Panc1 (cell line): ENCODE measurements around the gene PILRA. TPM values are rescaled to one million over a fixed set of nuclear protein-coding genes. Genes with fewer than 3 reads are reported as not detected.

Experiments used
- ATAC-seq: fragments of 200-7000 bp; cut with Tn5 transposase; 2 replicates; pipeline ENCODE4 v1.9.1; 2020; ENCODE audit warnings: mild to moderate bottlenecking, moderate library complexity
- BruUV-seq: library from RNA; stranded (reverse); fragments of 400-500 nt; replicated peaks from 2 replicates; lab custom pipeline; 2021; lab: Mats Ljungman, UMichigan
- CTCF ChIA-PET: fragments of 300-600 bp; sonication (Branson Sonifier 250); formaldehyde crosslinking; loops from one replicate; lab custom pipeline; 2022; ENCODE audit warnings: antibody characterized with exemption; lab: Charles Lee
- POLR2A ChIA-PET: fragments of 300-600 bp; sonication (Branson Sonifier 250); formaldehyde crosslinking; loops from one replicate; lab custom pipeline; 2022; ENCODE audit warnings: antibody characterized with exemption; lab: Charles Lee
- DNase-seq: peaks from one replicate; pipeline ENCODE4 v3.0.0-alpha.2; 2010; ENCODE audit warnings: low read depth, low spot score
- H3K27ac ChIP-seq: 2 replicates; pipeline ENCODE4 v1.5.1; 2011; ENCODE audit warnings: mild to moderate bottlenecking, low read length, inconsistent platforms
- H3K27me3 ChIP-seq: fragments of 200-500 bp; sonication (Bioruptor generic); 2 replicates; pipeline ENCODE4 v1.6.0; 2014; ENCODE audit warnings: low read length, inconsistent platforms; ENCODE audit not compliant: control insufficient read depth, insufficient read depth
- H3K36me3 ChIP-seq: fragments of 200-500 bp; sonication (Bioruptor generic); 2 replicates; pipeline ENCODE4 v1.5.1; 2014; ENCODE audit warnings: inconsistent platforms, mild to moderate bottlenecking, low read length, moderate library complexity; ENCODE audit not compliant: control insufficient read depth, insufficient read depth
- H3K4me1 ChIP-seq: 2 replicates; pipeline ENCODE4 v1.5.1; 2011; ENCODE audit warnings: inconsistent platforms, mild to moderate bottlenecking, low read length, moderate library complexity; ENCODE audit not compliant: control insufficient read depth, insufficient read depth
- H3K4me3 ChIP-seq, 2 experiments: 2 replicates each; pipeline ENCODE4 v1.5.1; 2011 to 2012; ENCODE audit warnings: low read depth in 2 of 2, low read length in 2 of 2, mild to moderate bottlenecking in 2 of 2, inconsistent platforms in 1 of 2, moderate library complexity in 1 of 2
- H3K9me3 ChIP-seq: fragments of 200-500 bp; sonication (Bioruptor generic); 2 replicates; pipeline ENCODE4 v1.5.1; 2014; ENCODE audit warnings: low read depth, mild to moderate bottlenecking, inconsistent platforms, low read length, moderate library complexity; ENCODE audit not compliant: control insufficient read depth, insufficient read depth
- POLR2AphosphoS5 ChIP-seq: IDR thresholded peaks from 2 replicates; pipeline ENCODE4 v1.6.1; 2012; ENCODE audit warnings: mild to moderate bottlenecking, low read depth, low read length, moderate library complexity
- SIN3A ChIP-seq: IDR thresholded peaks from 2 replicates; pipeline ENCODE4 v1.6.1; 2012; ENCODE audit warnings: low read depth, mild to moderate bottlenecking, low read length, moderate library complexity, borderline replicate concordance; ENCODE audit not compliant: insufficient read depth
- TCF7L2 ChIP-seq: IDR thresholded peaks from 2 replicates; pipeline ENCODE4 v1.6.1; 2011; ENCODE audit warnings: mild to moderate bottlenecking, low read depth, low read length, inconsistent platforms
- in situ Hi-C: cut with HindIII; loops from 2 replicates; pipeline ENCODE4 v1.10.0; 2016; ENCODE audit warnings: low sequenced_read_pairs, low pct_unique_long_range_greater_than_20kb
- intact Hi-C: fragments of 100-400 bp; cut with micrococcal nuclease; formaldehyde crosslinking; loops from one replicate; pipeline ENCODE4 v1.10.0; 2022; ENCODE audit not compliant: unreplicated experiment
- total RNA-seq: library from RNA; stranded (reverse); gene quantifications from one replicate; pipeline ENCODE4 v1.2.1, GENCODE V29; 2021; ENCODE audit not compliant: unreplicated experiment
- TF ChIP-seq, protein P1 (sequence below), 2 experiments: IDR thresholded peaks; 2 replicates each; pipeline ENCODE4 v1.6.1; 2011 to 2012; ENCODE audit warnings: low read depth in 2 of 2, control low read depth in 1 of 2, low read length in 1 of 2, mild to moderate bottlenecking in 1 of 2, moderate library complexity in 1 of 2; ENCODE audit not compliant: insufficient read depth in 1 of 2
- TF ChIP-seq, protein P2 (sequence below): fragments of 450-650 bp; IDR thresholded peaks from 2 replicates; pipeline ENCODE4 v1.5.1; 2017; ENCODE audit warnings: mild to moderate bottlenecking

Gene PILRA
- total RNA-seq, 1 experiment from 2014 or later = 4.8 TPM

DNA sequence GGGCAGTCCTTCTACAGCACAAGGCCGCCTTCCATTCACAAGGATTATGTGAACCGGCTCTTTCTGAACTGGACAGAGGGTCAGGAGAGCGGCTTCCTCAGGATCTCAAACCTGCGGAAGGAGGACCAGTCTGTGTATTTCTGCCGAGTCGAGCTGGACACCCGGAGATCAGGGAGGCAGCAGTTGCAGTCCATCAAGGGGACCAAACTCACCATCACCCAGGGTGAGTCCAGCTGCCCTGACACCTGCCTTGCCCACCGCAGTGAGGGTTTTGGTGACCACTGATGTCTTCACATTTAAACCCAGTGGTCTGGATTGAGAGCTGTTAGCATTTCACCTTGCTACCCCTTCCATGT lies 14.5 kb upstream of the PILRA start:
- no peak for DNase-seq
- ChIA-PET POLR2A (no interaction called here), CTCF (interaction anchor here (0.9 kb wide), 1 partner anchor 48 kb away, joined by 3 read pairs; no protein-coding TSS in a partner anchor)
- Histone ChIP-seq H3K9me3 (no peaks in the 10 kb centered on the region), H3K36me3 (peaks cover 11% of the 10 kb centered on the region), H3K27ac (no peak overlapping the region), H3K4me3 (no peak overlapping the region), H3K4me1 (no peaks in the 10 kb centered on the region), H3K27me3 (no peaks in the 10 kb centered on the region)
- no peak for ATAC-seq
- BruUV-seq = no TSS peak
- in situ Hi-C loops = no loop called here
- intact Hi-C loops = no loop called here
- TF ChIP-seq, protein P1, sequence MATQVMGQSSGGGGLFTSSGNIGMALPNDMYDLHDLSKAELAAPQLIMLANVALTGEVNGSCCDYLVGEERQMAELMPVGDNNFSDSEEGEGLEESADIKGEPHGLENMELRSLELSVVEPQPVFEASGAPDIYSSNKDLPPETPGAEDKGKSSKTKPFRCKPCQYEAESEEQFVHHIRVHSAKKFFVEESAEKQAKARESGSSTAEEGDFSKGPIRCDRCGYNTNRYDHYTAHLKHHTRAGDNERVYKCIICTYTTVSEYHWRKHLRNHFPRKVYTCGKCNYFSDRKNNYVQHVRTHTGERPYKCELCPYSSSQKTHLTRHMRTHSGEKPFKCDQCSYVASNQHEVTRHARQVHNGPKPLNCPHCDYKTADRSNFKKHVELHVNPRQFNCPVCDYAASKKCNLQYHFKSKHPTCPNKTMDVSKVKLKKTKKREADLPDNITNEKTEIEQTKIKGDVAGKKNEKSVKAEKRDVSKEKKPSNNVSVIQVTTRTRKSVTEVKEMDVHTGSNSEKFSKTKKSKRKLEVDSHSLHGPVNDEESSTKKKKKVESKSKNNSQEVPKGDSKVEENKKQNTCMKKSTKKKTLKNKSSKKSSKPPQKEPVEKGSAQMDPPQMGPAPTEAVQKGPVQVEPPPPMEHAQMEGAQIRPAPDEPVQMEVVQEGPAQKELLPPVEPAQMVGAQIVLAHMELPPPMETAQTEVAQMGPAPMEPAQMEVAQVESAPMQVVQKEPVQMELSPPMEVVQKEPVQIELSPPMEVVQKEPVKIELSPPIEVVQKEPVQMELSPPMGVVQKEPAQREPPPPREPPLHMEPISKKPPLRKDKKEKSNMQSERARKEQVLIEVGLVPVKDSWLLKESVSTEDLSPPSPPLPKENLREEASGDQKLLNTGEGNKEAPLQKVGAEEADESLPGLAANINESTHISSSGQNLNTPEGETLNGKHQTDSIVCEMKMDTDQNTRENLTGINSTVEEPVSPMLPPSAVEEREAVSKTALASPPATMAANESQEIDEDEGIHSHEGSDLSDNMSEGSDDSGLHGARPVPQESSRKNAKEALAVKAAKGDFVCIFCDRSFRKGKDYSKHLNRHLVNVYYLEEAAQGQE (IDR thresholded peaks at IDR 0.05; ENCODE audit: insufficient read depth in 1 of 2, low read depth in 2 of 2, low read length in 1 of 2) = no peak
- TF ChIP-seq, protein P2, sequence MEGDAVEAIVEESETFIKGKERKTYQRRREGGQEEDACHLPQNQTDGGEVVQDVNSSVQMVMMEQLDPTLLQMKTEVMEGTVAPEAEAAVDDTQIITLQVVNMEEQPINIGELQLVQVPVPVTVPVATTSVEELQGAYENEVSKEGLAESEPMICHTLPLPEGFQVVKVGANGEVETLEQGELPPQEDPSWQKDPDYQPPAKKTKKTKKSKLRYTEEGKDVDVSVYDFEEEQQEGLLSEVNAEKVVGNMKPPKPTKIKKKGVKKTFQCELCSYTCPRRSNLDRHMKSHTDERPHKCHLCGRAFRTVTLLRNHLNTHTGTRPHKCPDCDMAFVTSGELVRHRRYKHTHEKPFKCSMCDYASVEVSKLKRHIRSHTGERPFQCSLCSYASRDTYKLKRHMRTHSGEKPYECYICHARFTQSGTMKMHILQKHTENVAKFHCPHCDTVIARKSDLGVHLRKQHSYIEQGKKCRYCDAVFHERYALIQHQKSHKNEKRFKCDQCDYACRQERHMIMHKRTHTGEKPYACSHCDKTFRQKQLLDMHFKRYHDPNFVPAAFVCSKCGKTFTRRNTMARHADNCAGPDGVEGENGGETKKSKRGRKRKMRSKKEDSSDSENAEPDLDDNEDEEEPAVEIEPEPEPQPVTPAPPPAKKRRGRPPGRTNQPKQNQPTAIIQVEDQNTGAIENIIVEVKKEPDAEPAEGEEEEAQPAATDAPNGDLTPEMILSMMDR = no peak; the same call in 1 of the 2 replicates
- no peak for TF ChIP-seq TCF7L2
- no peak for TF ChIP-seq SIN3A
- TF ChIP-seq POLR2AphosphoS5 = no peak

DNA sequence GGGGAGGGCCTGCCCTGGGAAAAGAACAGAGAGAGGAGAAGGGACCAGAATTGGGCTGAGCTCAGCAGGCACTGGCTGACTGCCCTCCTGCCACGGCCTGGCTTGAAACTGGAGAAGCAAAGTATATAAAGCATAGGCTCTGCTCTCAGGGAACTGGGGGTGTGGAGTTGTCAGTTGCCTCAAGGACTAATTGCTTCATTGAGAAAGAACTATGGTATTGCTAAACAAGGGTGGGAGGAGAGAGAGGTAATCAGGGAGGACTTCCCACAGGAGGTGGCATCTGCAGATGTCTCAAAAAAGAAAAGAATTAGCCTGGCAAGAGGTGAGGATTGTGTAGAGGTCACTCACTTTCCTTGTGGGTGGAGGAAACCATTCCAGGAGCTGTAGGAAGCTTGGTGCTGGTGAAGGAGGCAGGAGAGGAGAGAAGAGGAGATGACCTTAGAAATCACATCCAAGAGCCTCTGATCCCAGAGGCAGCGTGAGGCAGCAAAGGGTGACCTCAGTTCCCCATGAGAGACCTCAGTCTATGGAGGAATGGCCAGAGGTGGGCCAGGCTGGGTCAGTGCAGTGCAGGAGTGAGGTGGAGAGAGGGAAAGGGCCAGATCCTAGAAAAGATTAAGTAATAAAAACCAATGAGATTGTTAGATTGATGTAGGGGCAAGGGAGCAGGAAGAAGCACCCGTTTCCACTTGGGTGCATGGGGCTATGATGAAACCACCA lies 13.0 kb upstream of the PILRA start:
- Histone ChIP-seq H3K4me3 (no peak overlapping the region), H3K27me3 (no peaks in the 10 kb centered on the region), H3K36me3 (peaks cover 7% of the 10 kb centered on the region; the same call in 1 of the 2 replicates), H3K9me3 (no peaks in the 10 kb centered on the region), H3K4me1 (no peaks in the 10 kb centered on the region), H3K27ac (no peak overlapping the region)
- ChIA-PET POLR2A (interaction anchor here (0.6 kb wide), 1 partner anchor 724 kb away, joined by 3 read pairs; no protein-coding TSS in a partner anchor), CTCF (interaction anchor here (0.9 kb wide), 1 partner anchor 47 kb away, joined by 3 read pairs; no protein-coding TSS in a partner anchor)
- no peak for DNase-seq
- in situ Hi-C loops (no loop called here), intact Hi-C loops (no loop called here)
- no peak for ATAC-seq
- BruUV-seq = TSS peak; percentile 31
- TF ChIP-seq POLR2AphosphoS5 = no peak

DNA sequence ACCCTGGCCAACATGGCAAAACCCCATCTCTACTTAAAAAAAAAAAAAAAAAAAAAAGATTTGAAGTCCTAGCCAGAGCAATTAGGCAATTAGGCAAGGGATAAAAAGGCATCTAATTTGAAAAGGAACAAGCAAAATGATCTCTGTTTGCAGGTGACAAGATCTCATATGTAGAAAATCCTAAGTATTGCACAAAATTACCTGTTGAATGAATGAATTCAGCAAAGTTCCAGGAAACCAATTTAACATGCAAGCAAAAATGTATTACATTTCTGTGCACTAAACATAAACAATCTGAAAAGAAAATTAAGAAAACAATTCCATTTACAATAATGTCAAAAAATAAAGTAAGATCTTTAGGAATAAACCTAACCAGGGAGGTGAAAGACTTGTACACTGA lies 10.2 kb upstream of the PILRA start:
- no peaks in the 10 kb centered on the region for H3K9me3 ChIP-seq
- POLR2A ChIA-PET = no interaction called here
- no peak for TF ChIP-seq SIN3A
- TF ChIP-seq, protein P2 = no peak
- TF ChIP-seq, protein P1 (IDR thresholded peaks at IDR 0.05; ENCODE audit: insufficient read depth in 1 of 2, low read depth in 2 of 2, low read length in 1 of 2) = no peak
- TF ChIP-seq TCF7L2 = no peak
- TF ChIP-seq POLR2AphosphoS5 = no peak
- no peaks in the 10 kb centered on the region for H3K27me3 ChIP-seq
- H3K4me3 ChIP-seq = no peak overlapping the region
- no peak overlapping the region for H3K27ac ChIP-seq
- intact Hi-C loops = no loop called here
- CTCF ChIA-PET = no interaction called here
- DNase-seq (no peak), ATAC-seq (no peak)
- peaks cover 7% of the 10 kb centered on the region; the same call in 1 of the 2 replicates for H3K36me3 ChIP-seq
- H3K4me1 ChIP-seq = 0 out of 2 replicates have a peak, but pooled peaks cover 3% of the 10 kb centered on the region
- in situ Hi-C loops = no loop called here
- BruUV-seq = no TSS peak
